Activated T-helper 17 cell treated with anti-CD3 and anti-CD28 coated beads, Interleukin-2, amount 50 U/mL, for 72 hours (primary cell): ENCODE measurements around the gene HEXIM1. TPM values are rescaled to one million over a fixed set of nuclear protein-coding genes. Genes with fewer than 3 reads are reported as not detected.

Source experiments
- ATAC-seq: fragments of 150-1000 bp; cut with Tn5 transposase; replicated peaks from 2 replicates; pipeline ENCODE4 v1.10.0; 2021; ENCODE audit warnings: mild to moderate bottlenecking, moderate library complexity
- H3K27ac Mint-ChIP-seq: one replicate; pipeline ENCODE4 v1.8.0; 2022; ENCODE audit warnings: mixed read lengths
- H3K27me3 Mint-ChIP-seq: one replicate; pipeline ENCODE4 v1.8.0; 2022; ENCODE audit warnings: mixed read lengths
- H3K36me3 Mint-ChIP-seq: one replicate; pipeline ENCODE4 v1.8.0; 2022; ENCODE audit warnings: low read depth, mild to moderate bottlenecking, mixed read lengths
- H3K4me1 Mint-ChIP-seq: one replicate; pipeline ENCODE4 v1.8.0; 2022; ENCODE audit warnings: mixed read lengths
- H3K4me3 Mint-ChIP-seq: one replicate; pipeline ENCODE4 v1.8.0; 2022; ENCODE audit warnings: mild to moderate bottlenecking, mixed read lengths
- H3K9me3 Mint-ChIP-seq: one replicate; pipeline ENCODE4 v1.8.0; 2022; ENCODE audit warnings: mixed read lengths
- total RNA-seq, 2 donors: library from RNA; stranded (reverse); gene quantifications; one replicate each; pipeline ENCODE4 v1.2.3, GENCODE V29; 2022

HEXIM1 gene
- total RNA-seq, 2 donors from 2014 or later: 45.9 to 66.4 TPM

DNA sequence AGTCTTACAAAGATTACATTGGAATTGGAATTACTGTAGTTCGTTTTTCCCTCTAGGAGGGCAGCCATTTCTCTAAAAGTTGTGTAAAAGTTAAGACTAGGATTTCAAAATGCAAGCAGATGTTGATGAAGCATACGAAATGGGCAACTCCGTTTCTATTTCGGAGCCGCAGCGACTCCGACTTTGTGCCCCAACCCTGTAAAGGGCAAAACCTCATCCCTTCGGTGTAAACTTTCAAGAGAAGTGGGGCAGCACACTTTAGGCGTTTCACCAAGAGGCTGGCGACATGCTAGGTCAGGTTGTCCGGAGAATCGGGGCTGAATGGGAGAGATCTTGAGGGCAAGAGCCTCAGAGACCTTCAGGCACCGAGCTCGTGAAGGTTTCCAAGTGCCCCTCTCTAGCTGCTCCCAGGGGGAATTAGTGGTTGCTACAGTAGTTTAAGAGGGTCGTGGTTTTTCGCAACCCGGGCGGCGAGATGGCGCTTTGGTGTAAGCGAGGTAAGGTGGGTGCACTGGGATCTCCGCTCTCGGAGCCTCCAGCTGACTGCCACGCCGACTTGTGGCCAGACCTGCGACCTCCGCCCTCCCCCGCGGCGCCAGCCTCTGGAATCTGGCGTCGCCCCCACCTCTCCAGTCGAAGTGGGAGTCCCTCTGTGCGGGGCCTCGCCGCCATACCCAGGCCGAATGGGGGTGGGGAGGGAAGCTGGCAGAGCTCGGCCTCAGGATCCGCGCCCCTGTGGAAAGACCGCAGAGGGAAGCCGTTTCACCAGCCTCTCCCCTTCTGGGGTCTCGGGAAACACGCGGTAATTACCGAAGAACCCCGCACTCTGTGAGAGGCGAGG is 12.4 kb downstream of the HEXIM1 start:
- ATAC-seq: peak; percentile 27
- Mint-ChIP-seq H3K4me1 (peaks cover 16% of the 10 kb centered on the region), H3K27me3 (no peaks in the 10 kb centered on the region), H3K4me3 (peak overlapping the region; percentile 96), H3K36me3 (peaks cover 35% of the 10 kb centered on the region), H3K27ac (peak overlapping the region; percentile 94), H3K9me3 (no peaks in the 10 kb centered on the region)

DNA sequence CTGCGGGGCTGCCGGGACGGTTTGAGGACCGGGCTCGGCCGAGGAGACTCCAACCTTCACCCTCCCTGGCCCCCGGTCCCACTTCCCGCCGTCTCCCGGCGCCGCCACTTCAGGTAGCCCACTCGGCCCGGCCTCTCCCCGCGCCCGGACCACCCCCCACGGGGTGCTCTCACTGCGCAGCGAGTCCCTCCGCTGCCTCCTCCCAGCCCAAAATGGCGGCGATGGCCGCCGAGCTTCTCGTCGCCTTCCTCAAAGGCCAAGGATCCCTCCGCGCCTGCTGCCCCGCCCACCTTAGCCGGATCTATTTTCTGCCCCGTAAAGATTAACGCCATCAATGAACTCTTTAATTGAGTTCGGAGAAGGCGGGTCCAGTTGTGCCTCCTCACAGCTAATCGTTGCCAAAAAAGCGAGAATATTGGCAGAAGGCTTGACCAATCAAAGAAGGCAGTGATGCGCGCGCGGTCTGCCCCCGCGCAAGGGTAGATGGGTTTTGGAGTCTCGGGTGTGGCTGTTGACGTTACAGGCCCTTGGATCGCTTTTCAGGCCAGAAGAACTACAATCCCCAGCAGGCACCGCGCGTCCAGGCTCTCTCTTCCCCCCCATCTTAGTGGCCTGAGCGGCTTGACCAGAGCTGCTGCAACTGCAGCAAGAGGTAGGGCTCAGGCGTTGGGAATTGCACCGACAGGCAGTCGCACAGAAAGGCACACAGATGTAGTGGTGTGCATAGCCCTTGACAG is 13.2 kb downstream of the HEXIM1 start, which contains the start of gene HEXIM2:
TSS of gene HEXIM2 (plus strand) at position 588 of the 737 bp plus-strand sequence. CDS start 919 bp downstream, outside the sequence.
- Mint-ChIP-seq H3K4me1 (peaks cover 16% of the 10 kb centered on the region), H3K27me3 (no peaks in the 10 kb centered on the region), H3K4me3 (peak within 1 kb of the TSS; percentile 96), H3K27ac (peak within 1 kb of the TSS; percentile 94), H3K9me3 (no peaks in the 10 kb centered on the region), H3K36me3 (peaks cover 35% of the 10 kb centered on the region)
- ATAC-seq: peak; percentile 98

GRCh38 chr17:45162025-45162687 is 13.9 kb downstream of the HEXIM1 start:
- H3K9me3 Mint-ChIP-seq: no peaks in the 10 kb centered on the region

GRCh38 chr17:45164734-45165269 is 16.5 kb downstream of the HEXIM1 start:
- Mint-ChIP-seq H3K27ac (no peak overlapping the region), H3K9me3 (no peaks in the 10 kb centered on the region), H3K36me3 (peaks cover 17% of the 10 kb centered on the region), H3K27me3 (no peaks in the 10 kb centered on the region), H3K4me3 (no peak overlapping the region), H3K4me1 (peaks cover 5% of the 10 kb centered on the region)
- ATAC-seq: no peak

More at GRCh38 chr17:45162025-45162687, 13.9 kb downstream of the HEXIM1 start:
- H3K27ac Mint-ChIP-seq: peak overlapping the region; percentile 94
- H3K36me3 Mint-ChIP-seq: peaks cover 35% of the 10 kb centered on the region
- peak overlapping the region; percentile 96 for H3K4me3 Mint-ChIP-seq
- H3K4me1 Mint-ChIP-seq: peaks cover 16% of the 10 kb centered on the region
- no peaks in the 10 kb centered on the region for H3K27me3 Mint-ChIP-seq
- no peak for ATAC-seq

DNA sequence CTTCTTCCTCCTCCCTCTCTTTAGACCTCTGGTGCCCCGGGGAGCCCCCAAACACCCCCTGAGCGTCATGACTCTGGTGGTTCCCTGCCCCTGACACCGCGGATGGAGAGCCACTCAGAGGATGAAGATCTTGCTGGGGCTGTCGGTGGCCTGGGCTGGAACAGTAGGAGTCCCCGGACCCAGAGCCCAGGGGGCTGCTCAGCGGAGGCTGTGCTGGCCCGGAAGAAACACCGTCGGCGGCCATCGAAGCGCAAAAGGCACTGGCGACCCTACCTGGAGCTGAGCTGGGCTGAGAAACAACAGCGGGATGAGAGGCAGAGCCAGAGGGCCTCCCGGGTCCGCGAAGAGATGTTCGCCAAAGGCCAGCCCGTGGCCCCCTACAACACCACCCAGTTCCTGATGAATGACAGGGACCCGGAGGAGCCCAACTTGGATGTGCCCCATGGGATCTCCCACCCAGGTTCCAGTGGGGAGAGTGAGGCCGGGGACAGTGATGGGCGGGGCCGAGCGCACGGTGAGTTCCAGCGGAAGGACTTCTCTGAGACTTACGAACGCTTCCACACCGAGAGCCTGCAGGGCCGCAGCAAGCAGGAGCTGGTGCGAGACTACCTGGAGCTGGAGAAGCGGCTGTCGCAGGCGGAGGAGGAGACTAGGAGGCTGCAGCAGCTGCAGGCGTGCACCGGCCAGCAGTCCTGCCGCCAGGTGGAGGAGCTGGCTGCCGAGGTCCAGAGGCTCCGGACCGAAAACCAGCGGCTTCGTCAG is 20.9 kb downstream of the HEXIM1 start:
- no peaks in the 10 kb centered on the region for H3K27me3 Mint-ChIP-seq
- H3K9me3 Mint-ChIP-seq: no peaks in the 10 kb centered on the region
- no peak for ATAC-seq
- no peak overlapping the region for H3K4me3 Mint-ChIP-seq
- H3K27ac Mint-ChIP-seq: no peak overlapping the region
- H3K36me3 Mint-ChIP-seq: no peaks in the 10 kb centered on the region
- H3K4me1 Mint-ChIP-seq: peaks cover 10% of the 10 kb centered on the region

DNA sequence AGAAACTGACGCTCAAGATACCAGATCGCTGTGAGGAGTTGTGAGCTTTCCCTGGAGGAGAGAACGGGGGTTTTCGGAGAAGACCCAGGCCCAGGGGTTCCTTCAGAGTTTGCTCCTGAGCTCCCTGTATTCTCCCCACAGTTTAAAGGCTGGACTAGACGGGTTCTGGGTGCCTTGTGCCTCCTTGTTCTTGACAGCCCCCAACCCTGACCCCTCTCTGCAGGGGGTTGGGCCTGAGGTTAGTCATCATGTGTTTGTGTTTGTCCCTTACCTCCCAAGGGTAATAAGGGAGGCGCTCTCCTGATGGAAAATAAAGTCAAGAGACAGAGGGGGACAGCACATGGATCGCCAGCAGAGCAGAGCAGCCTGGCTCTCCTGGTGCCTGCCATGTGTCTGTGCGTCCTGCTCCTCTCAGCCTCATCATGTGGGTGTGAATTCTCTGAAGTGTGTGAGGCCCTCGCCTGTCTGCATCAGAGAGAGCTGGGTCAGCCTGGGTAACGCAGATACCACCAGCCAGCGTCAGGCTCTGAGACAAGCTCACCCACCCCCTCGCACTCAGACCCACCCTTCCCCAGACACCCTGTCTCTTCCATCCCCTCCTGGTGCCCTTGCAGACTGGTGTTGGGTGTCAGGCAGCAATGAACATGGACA is 22.1 kb downstream of the HEXIM1 start:
- H3K27ac Mint-ChIP-seq: no peak overlapping the region
- no peaks in the 10 kb centered on the region for H3K9me3 Mint-ChIP-seq
- H3K36me3 Mint-ChIP-seq: no peaks in the 10 kb centered on the region
- H3K27me3 Mint-ChIP-seq: no peaks in the 10 kb centered on the region
- no peak for ATAC-seq
- H3K4me3 Mint-ChIP-seq: no peak overlapping the region
- peaks cover 5% of the 10 kb centered on the region for H3K4me1 Mint-ChIP-seq

GRCh38 chr17:45170931-45171337 is 22.7 kb downstream of the HEXIM1 start:
- H3K9me3 Mint-ChIP-seq: no peaks in the 10 kb centered on the region
- H3K36me3 Mint-ChIP-seq: no peaks in the 10 kb centered on the region
- ATAC-seq: no peak
- no peaks in the 10 kb centered on the region for H3K27me3 Mint-ChIP-seq
- H3K27ac Mint-ChIP-seq: peak overlapping the region; percentile 93
- peak overlapping the region; percentile 76 for H3K4me3 Mint-ChIP-seq
- peaks cover 5% of the 10 kb centered on the region for H3K4me1 Mint-ChIP-seq

GRCh38 chr17:45171338-45172231 is 23.3 kb downstream of the HEXIM1 start:
- Mint-ChIP-seq H3K4me3 (peak overlapping the region; percentile 76), H3K27me3 (no peaks in the 10 kb centered on the region), H3K27ac (peak overlapping the region; percentile 93)

GRCh38 chr17:45172232-45172540 is 23.9 kb downstream of the HEXIM1 start:
- H3K27me3 Mint-ChIP-seq: no peaks in the 10 kb centered on the region
- ATAC-seq: no peak
- H3K4me1 Mint-ChIP-seq: peaks cover 5% of the 10 kb centered on the region
- H3K27ac Mint-ChIP-seq: peak overlapping the region; percentile 93
- H3K36me3 Mint-ChIP-seq: no peaks in the 10 kb centered on the region
- peak overlapping the region; percentile 76 for H3K4me3 Mint-ChIP-seq
- H3K9me3 Mint-ChIP-seq: no peaks in the 10 kb centered on the region

More at GRCh38 chr17:45171338-45172231, 23.3 kb downstream of the HEXIM1 start:
- H3K36me3 Mint-ChIP-seq: no peaks in the 10 kb centered on the region
- ATAC-seq: no peak
- no peaks in the 10 kb centered on the region for H3K9me3 Mint-ChIP-seq
- H3K4me1 Mint-ChIP-seq: peaks cover 5% of the 10 kb centered on the region

GRCh38 chr17:45172541-45173286 is 24.4 kb downstream of the HEXIM1 start:
- Mint-ChIP-seq H3K36me3 (no peaks in the 10 kb centered on the region), H3K27ac (peak overlapping the region; percentile 93), H3K9me3 (no peaks in the 10 kb centered on the region), H3K4me1 (peaks cover 5% of the 10 kb centered on the region), H3K4me3 (peak overlapping the region; percentile 76), H3K27me3 (no peaks in the 10 kb centered on the region)
- peak; percentile 75 for ATAC-seq

GRCh38 chr17:45175759-45176115 is 27.5 kb downstream of the HEXIM1 start:
- Mint-ChIP-seq H3K4me1 (peaks cover 5% of the 10 kb centered on the region), H3K9me3 (no peaks in the 10 kb centered on the region), H3K27ac (peak overlapping the region; percentile 52), H3K4me3 (no peak overlapping the region), H3K27me3 (no peaks in the 10 kb centered on the region), H3K36me3 (no peaks in the 10 kb centered on the region)
- ATAC-seq: no peak

- H3K27ac Mint-ChIP-seq: no peak overlapping the region
- no peaks in the 10 kb centered on the region for H3K36me3 Mint-ChIP-seq
- H3K4me1 Mint-ChIP-seq: peaks cover 5% of the 10 kb centered on the region
- H3K27me3 Mint-ChIP-seq: no peaks in the 10 kb centered on the region
- no peak for ATAC-seq
- H3K4me3 Mint-ChIP-seq: no peak overlapping the region
- H3K9me3 Mint-ChIP-seq: no peaks in the 10 kb centered on the region
Measured at GRCh38 chr17:45177563-45177962, 29.3 kb downstream of the HEXIM1 start.
